SK-N-SH (cell line): ENCODE data around the gene SYT6. TPM values are rescaled to one million over a fixed set of nuclear protein-coding genes. Genes with fewer than 3 reads are reported as not detected.

ENCODE experiments used
- CTCF ChIA-PET: fragments of 300-600, 350-600 bp; formaldehyde crosslinking; extraction: SDS; loops from one replicate; lab custom pipeline; 2021; lab: Yijun Ruan, JAX
- POLR2A ChIA-PET: fragments of 350-600 bp; sonication (Branson Sonifier 250); formaldehyde crosslinking; extraction: SDS; loops from one replicate; lab custom pipeline; 2020; ENCODE audit warnings: antibody characterized with exemption, inconsistent platforms; lab: Yijun Ruan, JAX
- DNase-seq: peaks from one replicate; pipeline ENCODE4 v3.0.0; 2012
- H2AFZ ChIP-seq: fragments of 200-600 bp; sonication (generic); 2 replicates; pipeline ENCODE4 v1.8.1; 2016; ENCODE audit warnings: antibody characterized with exemption, mild to moderate bottlenecking, low read depth
- H3F3A ChIP-seq: fragments of 200-600 bp; sonication (generic); replicated peaks from 2 replicates; pipeline ENCODE3; 2016; ENCODE audit warnings: antibody characterized with exemption, mild to moderate bottlenecking; ENCODE audit not compliant: insufficient read depth
- H3K27ac ChIP-seq, 2 experiments: fragments of 200-500 bp in 1 of 2; fragments of 200-600 bp in 1 of 2; sonication (Bioruptor generic) in 1 of 2; sonication (generic), shearing (Covaris generic) in 1 of 2; 2 replicates each; pipeline versions ENCODE4 v1.5.1 to v1.6.1; 2014 to 2016; ENCODE audit warnings: low read depth in 2 of 2, inconsistent platforms in 1 of 2, low read length in 1 of 2, mild to moderate bottlenecking in 1 of 2, mixed read lengths in 1 of 2
- H3K27me3 ChIP-seq: fragments of 200-600 bp; sonication (generic), shearing (Covaris generic); 2 replicates; pipeline ENCODE4 v1.6.1; 2016; ENCODE audit warnings: mixed run types; ENCODE audit not compliant: insufficient read depth
- H3K36me3 ChIP-seq, 2 experiments: fragments of 200-500 bp in 1 of 2; fragments of 200-600 bp in 1 of 2; sonication (Bioruptor generic) in 1 of 2; sonication (generic) in 1 of 2; replicated peaks in 1 of 2; 2 replicates each; pipeline versions ENCODE3 to v1.5.1; 2014 to 2016; ENCODE audit warnings: low read length in 1 of 2, mild to moderate bottlenecking in 1 of 2; ENCODE audit not compliant: insufficient read depth in 2 of 2, control insufficient read depth in 1 of 2
- H3K4me1 ChIP-seq, 2 experiments: fragments of 200-500 bp in 1 of 2; fragments of 200-600 bp in 1 of 2; sonication (Bioruptor generic) in 1 of 2; sonication (generic), shearing (Covaris generic) in 1 of 2; 2 replicates each; pipeline versions ENCODE4 v1.5.1 to v1.6.1; 2014 to 2016; ENCODE audit warnings: low read depth in 1 of 2, low read length in 1 of 2, mixed run types in 1 of 2; ENCODE audit not compliant: insufficient read depth in 2 of 2, control insufficient read depth in 1 of 2
- H3K4me2 ChIP-seq: fragments of 200-600 bp; sonication (generic), shearing (Covaris generic); 2 replicates; pipeline ENCODE4 v1.6.1; 2017; ENCODE audit warnings: mixed run types
- H3K4me3 ChIP-seq, 2 experiments: fragments of 200-500 bp in 1 of 2; fragments of 200-600 bp in 1 of 2; sonication (Bioruptor generic) in 1 of 2; sonication (generic), shearing (Covaris generic) in 1 of 2; 2 replicates each; pipeline versions ENCODE4 v1.5.1 to v1.8.1; 2014 to 2016; ENCODE audit warnings: low read depth in 2 of 2, inconsistent platforms in 1 of 2, low read length in 1 of 2, mild to moderate bottlenecking in 1 of 2, mixed read lengths in 1 of 2, moderate library complexity in 1 of 2
- H3K79me2 ChIP-seq: fragments of 200-600 bp; sonication (generic); 2 replicates; pipeline ENCODE4 v1.8.1; 2017; ENCODE audit warnings: mild to moderate bottlenecking; ENCODE audit not compliant: insufficient read depth
- H3K9ac ChIP-seq: fragments of 200-600 bp; sonication (generic); 2 replicates; pipeline ENCODE4 v1.6.1; 2017; ENCODE audit warnings: mixed run types
- H3K9me2 ChIP-seq: fragments of 200-600 bp; sonication (generic); 2 replicates; pipeline ENCODE4 v1.6.1; 2017; ENCODE audit warnings: mixed run types
- H3K9me3 ChIP-seq: fragments of 200-600 bp; sonication (generic); 2 replicates; pipeline ENCODE4 v1.6.1; 2017; ENCODE audit warnings: mixed run types, mild to moderate bottlenecking, moderate library complexity
- H4K20me1 ChIP-seq: fragments of 200-600 bp; sonication (generic); 2 replicates; pipeline ENCODE4 v1.6.1; 2017; ENCODE audit warnings: mild to moderate bottlenecking, mixed run types; ENCODE audit not compliant: insufficient read depth
- CHD2 ChIP-seq: fragments of 150-350 bp; IDR thresholded peaks from 2 replicates; pipeline ENCODE4 v1.6.1; 2018; ENCODE audit warnings: low read length; ENCODE audit not compliant: partially characterized antibody
- ELF1 ChIP-seq: IDR thresholded peaks from 2 replicates; pipeline ENCODE4 v1.4.0; 2012
- FOXJ3 ChIP-seq: sonication (generic); formaldehyde crosslinking; IDR thresholded peaks from 2 replicates; pipeline ENCODE4 v1.5.1; 2020; ENCODE audit warnings: mild to moderate bottlenecking, missing genetic modification reagents
- RCOR1 ChIP-seq: fragments of 150-350 bp; IDR thresholded peaks from 2 replicates; pipeline ENCODE4 v1.6.1; 2017; ENCODE audit warnings: antibody characterized with exemption, low read length
- SMC3 ChIP-seq: IDR thresholded peaks from 2 replicates; pipeline ENCODE4 v1.6.1; 2012; ENCODE audit warnings: low read depth, low read length, improper control_type of control experiment
- WGBS: methylation state at CpG from one replicate; pipeline ENCODE4 v1.1.6; 2017; ENCODE audit warnings: low lambda C conversion rate; 5-methylcytosine and 5-hydroxymethylcytosine counted together
- polyA plus RNA-seq, 3 experiments: library from polyadenylated mRNA; depleted of rRNA; stranded (reverse); fragments of >200 nt; gene quantifications; 2 replicates each; pipeline ENCODE4 v1.2.3, GENCODE V29; 2012
- TF ChIP-seq, protein P1 (sequence below): IDR thresholded peaks from 2 replicates; pipeline ENCODE4 v1.6.1; 2012; ENCODE audit warnings: mild to moderate bottlenecking, low read depth, low read length, moderate library complexity
- TF ChIP-seq, protein P2 (sequence below): IDR thresholded peaks from 2 replicates; pipeline ENCODE4 v1.4.0; 2012; ENCODE audit warnings: low read depth, borderline replicate concordance
- TF ChIP-seq, protein P3 (sequence below): fragments of 150-350 bp; IDR thresholded peaks from 2 replicates; pipeline ENCODE4 v1.6.1; 2016; ENCODE audit warnings: mild to moderate bottlenecking, low read depth, low read length

SYT6 gene
- polyA plus RNA-seq, 1 of the 3 experiments (the other 2 are of a cell fraction): not detected

DNA sequence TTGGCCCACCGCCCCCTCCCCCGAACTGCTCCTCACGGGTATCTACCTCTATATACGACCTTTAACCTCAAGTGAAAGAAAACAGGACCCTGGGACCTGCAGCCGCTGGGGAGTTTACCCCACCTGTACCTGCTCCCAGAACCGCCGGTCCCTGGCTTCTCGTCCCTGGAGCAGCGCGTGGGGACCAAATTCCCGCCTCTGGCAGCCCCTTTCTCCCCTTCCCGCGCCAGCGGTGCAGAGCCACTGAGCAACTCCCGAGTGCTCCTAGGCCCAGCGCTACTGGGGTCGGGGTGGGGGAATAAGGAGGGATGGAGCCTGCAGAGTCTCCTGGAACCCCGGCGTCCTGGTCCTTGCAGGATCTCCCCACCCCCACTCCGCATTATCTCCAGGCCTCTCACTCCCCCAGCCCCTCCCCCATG, 1.6 kb downstream of the SYT6 start:
- peak overlapping the region; percentile 81 for H3K4me2 ChIP-seq
- peaks cover 9% of the 10 kb centered on the region for H3F3A ChIP-seq
- H4K20me1 ChIP-seq: peaks cover 7% of the 10 kb centered on the region; the same call in 1 of the 2 replicates
- no peaks in the 10 kb centered on the region for H3K9me2 ChIP-seq
- H3K27me3 ChIP-seq: peaks cover 88% of the 10 kb centered on the region
- no peaks in the 10 kb centered on the region for H3K36me3 ChIP-seq
- DNase-seq: no peak
- H3K79me2 ChIP-seq: no peaks in the 10 kb centered on the region
- H3K9ac ChIP-seq: no peak overlapping the region
- no peak overlapping the region for H2AFZ ChIP-seq
- 16% methylated on average over 8 of the region's 20 CpGs for WGBS
- H3K27ac ChIP-seq: no peak overlapping the region
- no peaks in the 10 kb centered on the region for H3K9me3 ChIP-seq
- CTCF ChIA-PET: interaction anchor here (1.0 to 2.0 kb wide), 2 partner anchors 10 to 173 kb away, joined by 5 to 6 read pairs; partner anchors contain the start of gene OLFML3
- peak overlapping the region in 1 of 2 experiments; percentile 25; a peak in 1 of 4 replicates for H3K4me3 ChIP-seq
- peaks cover 6 to 9% of the 10 kb centered on the region in 2 experiments; a peak in 2 of 4 replicates for H3K4me1 ChIP-seq
- TF ChIP-seq, protein P1, sequence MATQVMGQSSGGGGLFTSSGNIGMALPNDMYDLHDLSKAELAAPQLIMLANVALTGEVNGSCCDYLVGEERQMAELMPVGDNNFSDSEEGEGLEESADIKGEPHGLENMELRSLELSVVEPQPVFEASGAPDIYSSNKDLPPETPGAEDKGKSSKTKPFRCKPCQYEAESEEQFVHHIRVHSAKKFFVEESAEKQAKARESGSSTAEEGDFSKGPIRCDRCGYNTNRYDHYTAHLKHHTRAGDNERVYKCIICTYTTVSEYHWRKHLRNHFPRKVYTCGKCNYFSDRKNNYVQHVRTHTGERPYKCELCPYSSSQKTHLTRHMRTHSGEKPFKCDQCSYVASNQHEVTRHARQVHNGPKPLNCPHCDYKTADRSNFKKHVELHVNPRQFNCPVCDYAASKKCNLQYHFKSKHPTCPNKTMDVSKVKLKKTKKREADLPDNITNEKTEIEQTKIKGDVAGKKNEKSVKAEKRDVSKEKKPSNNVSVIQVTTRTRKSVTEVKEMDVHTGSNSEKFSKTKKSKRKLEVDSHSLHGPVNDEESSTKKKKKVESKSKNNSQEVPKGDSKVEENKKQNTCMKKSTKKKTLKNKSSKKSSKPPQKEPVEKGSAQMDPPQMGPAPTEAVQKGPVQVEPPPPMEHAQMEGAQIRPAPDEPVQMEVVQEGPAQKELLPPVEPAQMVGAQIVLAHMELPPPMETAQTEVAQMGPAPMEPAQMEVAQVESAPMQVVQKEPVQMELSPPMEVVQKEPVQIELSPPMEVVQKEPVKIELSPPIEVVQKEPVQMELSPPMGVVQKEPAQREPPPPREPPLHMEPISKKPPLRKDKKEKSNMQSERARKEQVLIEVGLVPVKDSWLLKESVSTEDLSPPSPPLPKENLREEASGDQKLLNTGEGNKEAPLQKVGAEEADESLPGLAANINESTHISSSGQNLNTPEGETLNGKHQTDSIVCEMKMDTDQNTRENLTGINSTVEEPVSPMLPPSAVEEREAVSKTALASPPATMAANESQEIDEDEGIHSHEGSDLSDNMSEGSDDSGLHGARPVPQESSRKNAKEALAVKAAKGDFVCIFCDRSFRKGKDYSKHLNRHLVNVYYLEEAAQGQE: no peak
- TF ChIP-seq RCOR1 (no peak), FOXJ3 (CRISPR knock-in tag) (no peak), ELF1 (no peak), SMC3 (no peak)
- TF ChIP-seq, protein P2, sequence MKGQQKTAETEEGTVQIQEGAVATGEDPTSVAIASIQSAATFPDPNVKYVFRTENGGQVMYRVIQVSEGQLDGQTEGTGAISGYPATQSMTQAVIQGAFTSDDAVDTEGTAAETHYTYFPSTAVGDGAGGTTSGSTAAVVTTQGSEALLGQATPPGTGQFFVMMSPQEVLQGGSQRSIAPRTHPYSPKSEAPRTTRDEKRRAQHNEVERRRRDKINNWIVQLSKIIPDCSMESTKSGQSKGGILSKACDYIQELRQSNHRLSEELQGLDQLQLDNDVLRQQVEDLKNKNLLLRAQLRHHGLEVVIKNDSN: no peak
- POLR2A ChIA-PET: no interaction called here

DNA sequence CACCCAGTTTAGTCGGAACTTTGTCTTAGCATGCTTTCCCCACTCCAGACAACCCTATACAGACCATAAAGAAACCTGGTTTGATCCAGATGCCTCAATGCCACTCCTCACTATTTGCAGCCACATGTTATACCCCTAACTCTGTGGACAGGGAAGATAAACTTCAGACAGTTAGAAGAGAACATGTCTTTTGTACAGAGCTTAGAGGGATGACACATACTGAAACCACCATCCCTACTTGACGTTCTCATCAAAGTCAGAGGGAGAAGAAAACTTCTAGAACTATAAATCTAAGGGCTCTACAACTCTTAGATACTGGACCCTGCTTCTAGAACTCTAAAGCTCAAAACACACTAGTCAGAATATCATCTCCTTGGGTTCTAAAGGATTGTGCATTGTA, 3.7 kb downstream of the SYT6 start:
- H3K27me3 ChIP-seq: peaks cover 69% of the 10 kb centered on the region
- WGBS: 73% methylated on average over 2 of the region's 2 CpGs

More for the DNA sequence above, 3.7 kb downstream of the SYT6 start:
- H3K4me1 ChIP-seq: peaks cover 6 to 9% of the 10 kb centered on the region in 2 experiments; a peak in 2 of 4 replicates
- ChIA-PET POLR2A (no interaction called here), CTCF (interaction anchor here (1.0 to 1.6 kb wide), 2 partner anchors 133 to 171 kb away, joined by 4 to 7 read pairs; partner anchors contain the start of gene OLFML3)
- H3K4me2 ChIP-seq: no peak overlapping the region
- no peak overlapping the region for H2AFZ ChIP-seq
- no peaks in the 10 kb centered on the region for H3K79me2 ChIP-seq
- DNase-seq: no peak
- H3K9ac ChIP-seq: no peak overlapping the region
- no peaks in the 10 kb centered on the region for H3K36me3 ChIP-seq
- H4K20me1 ChIP-seq: peaks cover 7% of the 10 kb centered on the region; the same call in 1 of the 2 replicates
- H3K9me2 ChIP-seq: no peaks in the 10 kb centered on the region
- TF ChIP-seq, protein P3, sequence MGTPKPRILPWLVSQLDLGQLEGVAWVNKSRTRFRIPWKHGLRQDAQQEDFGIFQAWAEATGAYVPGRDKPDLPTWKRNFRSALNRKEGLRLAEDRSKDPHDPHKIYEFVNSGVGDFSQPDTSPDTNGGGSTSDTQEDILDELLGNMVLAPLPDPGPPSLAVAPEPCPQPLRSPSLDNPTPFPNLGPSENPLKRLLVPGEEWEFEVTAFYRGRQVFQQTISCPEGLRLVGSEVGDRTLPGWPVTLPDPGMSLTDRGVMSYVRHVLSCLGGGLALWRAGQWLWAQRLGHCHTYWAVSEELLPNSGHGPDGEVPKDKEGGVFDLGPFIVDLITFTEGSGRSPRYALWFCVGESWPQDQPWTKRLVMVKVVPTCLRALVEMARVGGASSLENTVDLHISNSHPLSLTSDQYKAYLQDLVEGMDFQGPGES: no peak
- TF ChIP-seq CHD2: no peak
- H3F3A ChIP-seq: peaks cover 9% of the 10 kb centered on the region
- H3K9me3 ChIP-seq: no peaks in the 10 kb centered on the region
- no peak overlapping the region for H3K4me3 ChIP-seq
- no peak overlapping the region for H3K27ac ChIP-seq
